ENCODE results near the gene KLK10.

- no peak for TF ChIP-seq CTCF (IDR thresholded peaks at IDR 0.05; ENCODE audit: low read depth, low read length)
- TF ChIP-seq EZH2phosphoT487 (IDR thresholded peaks at IDR 0.05; ENCODE audit: low read depth): no peak
Measured at GRCh38 chr19:51014242-51014641, 5.3 kb downstream of the KLK10 start.
